ENCODE results near the gene UTRN. TPM values are rescaled to one million over a fixed set of nuclear protein-coding genes. Genes with fewer than 3 reads are reported as not detected.

The UTRN gene
- total RNA-seq, 2 experiments from 2014 or later, result 143 to 153 TPM

- POLR2A ChIA-PET, result interaction anchor here (0.7 to 1.8 kb wide), 2 partner anchors 58 to 117 kb away, joined by 3 to 10 read pairs; no protein-coding TSS in a partner anchor
- Histone ChIP-seq H3K27ac (ENCODE audit: low read depth in 1 of 2, low read length in 2 of 2) (no peak overlapping the region), H3K36me3 (ENCODE audit: insufficient read depth, low read length) (no peaks in the 10 kb centered on the region), H3K4me3 (ENCODE audit: low read length) (peak overlapping the region; percentile 91), H3K9me3 (ENCODE audit: control insufficient read depth in 1 of 2, insufficient read depth in 1 of 2, low read length in 2 of 2) (no peaks in the 10 kb centered on the region), H3K27me3 (ENCODE audit: control insufficient read depth in 1 of 2, insufficient read depth in 2 of 2, low read length in 2 of 2) (no peaks in the 10 kb centered on the region), H3K4me1 (ENCODE audit: insufficient read depth, low read length) (peaks cover 23% of the 10 kb centered on the region)
- H3K4me3 Mint-ChIP-seq, result peak overlapping the region; percentile 95
- no peaks in the 10 kb centered on the region for H3K9me3 Mint-ChIP-seq
- peak; percentile 30 for ATAC-seq (ENCODE audit: poor library complexity)
- CTCF ChIA-PET, result interaction anchor here (1.2 kb wide), 1 partner anchor 59 kb away, joined by 3 read pairs; no protein-coding TSS in a partner anchor
- peaks cover 7% of the 10 kb centered on the region for H3K36me3 Mint-ChIP-seq (ENCODE audit: low read depth)
- intact Hi-C loops (cut with DNase I, micrococcal nuclease), result loop anchor here in 1 of 2 experiments (5.0 to 10.0 kb wide), 3 partner anchors 47 to 129 kb away; no protein-coding TSS in a partner anchor
- TF ChIP-seq CTCF (IDR thresholded peaks at IDR 0.05), result no peak
- peaks cover 19% of the 10 kb centered on the region for H3K4me1 Mint-ChIP-seq (ENCODE audit: low read depth)
- H3K27ac Mint-ChIP-seq, result no peak overlapping the region
- DNase-seq, result peak in 4 of 14 experiments; percentile 2 to 51 (median 5)
- peaks cover 36% of the 10 kb centered on the region for H3K27me3 Mint-ChIP-seq
These were observed 338 bp downstream of the UTRN start for GRCh38 chr6:144285548-144285797.

DNA sequence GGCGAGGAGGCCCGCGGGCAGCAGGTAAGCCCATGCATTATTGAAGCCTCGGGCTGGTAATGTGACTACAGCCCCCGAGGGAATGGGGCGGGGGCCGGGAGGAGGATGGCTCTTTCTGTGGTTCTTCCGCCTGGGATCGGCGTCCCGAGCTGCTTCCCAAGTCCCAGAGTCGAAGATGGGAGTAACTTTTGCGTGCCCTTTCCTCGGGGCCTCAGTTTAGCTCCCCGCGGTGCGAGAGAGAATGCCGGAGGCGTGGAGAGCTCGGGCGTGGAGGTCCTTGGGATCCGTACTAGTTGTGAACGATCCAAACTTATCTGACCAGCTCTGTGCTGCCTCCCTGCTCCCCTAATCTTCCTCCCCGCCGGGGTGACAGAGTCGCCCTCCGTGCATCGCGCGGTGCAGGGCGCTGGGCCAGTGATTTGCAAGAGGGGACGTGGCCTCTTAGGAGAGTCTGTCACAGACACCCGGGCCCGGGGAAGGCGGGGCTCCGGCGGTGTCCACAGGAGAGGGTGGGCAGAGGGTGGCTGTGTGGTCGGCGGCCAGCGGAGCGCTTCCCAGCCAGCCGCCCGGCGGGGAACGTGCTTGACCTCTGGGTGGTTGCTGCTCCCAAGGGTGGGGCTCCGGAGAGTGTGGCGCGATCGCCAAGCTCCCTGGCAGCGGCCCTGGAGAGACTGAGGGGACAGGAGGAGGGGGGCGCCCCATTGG is 815 bp downstream of the UTRN start:
- peak in 10 of 14 experiments; percentile 10 to 54 (median 24) for DNase-seq
- ATAC-seq (ENCODE audit: poor library complexity), result peak; percentile 45
- Mint-ChIP-seq H3K36me3 (ENCODE audit: low read depth) (peaks cover 7% of the 10 kb centered on the region), H3K4me1 (ENCODE audit: low read depth) (peaks cover 19% of the 10 kb centered on the region), H3K9me3 (no peaks in the 10 kb centered on the region), H3K4me3 (peak overlapping the region; percentile 95), H3K27me3 (peaks cover 36% of the 10 kb centered on the region), H3K27ac (no peak overlapping the region)
- intact Hi-C loops (cut with DNase I, micrococcal nuclease), result loop anchor here in 1 of 2 experiments (5.0 to 10.0 kb wide), 3 partner anchors 46 to 129 kb away; no protein-coding TSS in a partner anchor
- Histone ChIP-seq H3K27me3 (ENCODE audit: control insufficient read depth in 1 of 2, insufficient read depth in 2 of 2, low read length in 2 of 2) (no peaks in the 10 kb centered on the region), H3K4me3 (ENCODE audit: low read length) (peak overlapping the region; percentile 91), H3K27ac (ENCODE audit: low read depth in 1 of 2, low read length in 2 of 2) (no peak overlapping the region), H3K9me3 (ENCODE audit: control insufficient read depth in 1 of 2, insufficient read depth in 1 of 2, low read length in 2 of 2) (no peaks in the 10 kb centered on the region), H3K36me3 (ENCODE audit: insufficient read depth, low read length) (no peaks in the 10 kb centered on the region), H3K4me1 (ENCODE audit: insufficient read depth, low read length) (peaks cover 23% of the 10 kb centered on the region)
- POLR2A ChIA-PET, result interaction anchor here (0.7 to 1.8 kb wide), 2 partner anchors 57 to 117 kb away, joined by 3 to 10 read pairs; no protein-coding TSS in a partner anchor
- CTCF ChIA-PET, result interaction anchor here (1.2 kb wide), 1 partner anchor 59 kb away, joined by 3 read pairs; no protein-coding TSS in a partner anchor
- TF ChIP-seq CTCF (IDR thresholded peaks at IDR 0.05), result no peak

GRCh38 chr6:144286503-144287393 is 1.6 kb downstream of the UTRN start:
- CTCF ChIA-PET, result no interaction called here
- Histone ChIP-seq H3K4me3 (ENCODE audit: low read length) (peak overlapping the region; percentile 91), H3K27me3 (ENCODE audit: control insufficient read depth in 1 of 2, insufficient read depth in 2 of 2, low read length in 2 of 2) (no peaks in the 10 kb centered on the region), H3K36me3 (ENCODE audit: insufficient read depth, low read length) (no peaks in the 10 kb centered on the region), H3K9me3 (ENCODE audit: control insufficient read depth in 1 of 2, insufficient read depth in 1 of 2, low read length in 2 of 2) (no peaks in the 10 kb centered on the region), H3K27ac (ENCODE audit: low read depth in 1 of 2, low read length in 2 of 2) (no peak overlapping the region), H3K4me1 (ENCODE audit: insufficient read depth, low read length) (peaks cover 23% of the 10 kb centered on the region)
- Mint-ChIP-seq H3K36me3 (ENCODE audit: low read depth) (peaks cover 7% of the 10 kb centered on the region), H3K4me1 (ENCODE audit: low read depth) (peaks cover 19% of the 10 kb centered on the region), H3K9me3 (no peaks in the 10 kb centered on the region), H3K27ac (no peak overlapping the region), H3K4me3 (peak overlapping the region; percentile 95), H3K27me3 (peaks cover 36% of the 10 kb centered on the region)
- POLR2A ChIA-PET, result interaction anchor here (1.8 kb wide), 1 partner anchor 57 kb away, joined by 10 read pairs; no protein-coding TSS in a partner anchor
- TF ChIP-seq CTCF (IDR thresholded peaks at IDR 0.05), result no peak
- intact Hi-C loops (cut with DNase I, micrococcal nuclease), result loop anchor here in 1 of 2 experiments (5.0 to 10.0 kb wide), 3 partner anchors 46 to 128 kb away; no protein-coding TSS in a partner anchor
- ATAC-seq (ENCODE audit: poor library complexity) (no peak), DNase-seq (peak in 6 of 14 experiments; percentile 2 to 29 (median 16))
